ENCODE measurements around the gene SUN1. TPM values are rescaled to one million over a fixed set of nuclear protein-coding genes. Genes with fewer than 3 reads are reported as not detected.

SUN1 gene
- total RNA-seq, 1 donor from 2014 or later, result 99.9 TPM

DNA sequence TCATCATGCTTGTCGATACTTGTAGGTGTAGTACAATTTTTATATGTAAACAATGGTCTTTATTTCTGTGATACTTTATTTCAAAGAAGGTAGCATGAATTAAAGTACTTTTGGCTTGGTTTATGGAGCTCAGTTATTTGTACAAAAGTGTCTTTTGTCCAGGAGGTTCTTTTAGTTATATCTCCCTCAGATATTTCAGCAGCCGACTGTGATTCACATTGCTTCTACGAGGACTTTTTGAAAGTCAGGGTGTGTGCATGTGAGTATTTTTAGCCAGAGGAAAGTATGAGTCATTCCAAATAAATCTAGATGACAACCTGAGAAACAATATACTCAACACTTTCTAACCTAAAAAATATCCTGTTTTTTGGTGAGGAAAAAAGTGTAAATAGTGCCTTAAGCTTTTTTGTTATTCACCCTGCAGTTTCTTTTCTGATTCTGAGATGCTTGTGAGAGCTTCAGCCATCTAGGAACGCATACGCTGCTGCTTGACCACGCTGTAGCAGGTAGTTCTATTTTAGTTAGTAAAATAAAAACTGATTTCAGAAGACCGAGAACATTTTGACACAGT is 595 bp upstream of the SUN1 start:
- H3K27ac Mint-ChIP-seq (ENCODE audit: unreplicated experiment), result no peak overlapping the region
- TF ChIP-seq, protein P1, sequence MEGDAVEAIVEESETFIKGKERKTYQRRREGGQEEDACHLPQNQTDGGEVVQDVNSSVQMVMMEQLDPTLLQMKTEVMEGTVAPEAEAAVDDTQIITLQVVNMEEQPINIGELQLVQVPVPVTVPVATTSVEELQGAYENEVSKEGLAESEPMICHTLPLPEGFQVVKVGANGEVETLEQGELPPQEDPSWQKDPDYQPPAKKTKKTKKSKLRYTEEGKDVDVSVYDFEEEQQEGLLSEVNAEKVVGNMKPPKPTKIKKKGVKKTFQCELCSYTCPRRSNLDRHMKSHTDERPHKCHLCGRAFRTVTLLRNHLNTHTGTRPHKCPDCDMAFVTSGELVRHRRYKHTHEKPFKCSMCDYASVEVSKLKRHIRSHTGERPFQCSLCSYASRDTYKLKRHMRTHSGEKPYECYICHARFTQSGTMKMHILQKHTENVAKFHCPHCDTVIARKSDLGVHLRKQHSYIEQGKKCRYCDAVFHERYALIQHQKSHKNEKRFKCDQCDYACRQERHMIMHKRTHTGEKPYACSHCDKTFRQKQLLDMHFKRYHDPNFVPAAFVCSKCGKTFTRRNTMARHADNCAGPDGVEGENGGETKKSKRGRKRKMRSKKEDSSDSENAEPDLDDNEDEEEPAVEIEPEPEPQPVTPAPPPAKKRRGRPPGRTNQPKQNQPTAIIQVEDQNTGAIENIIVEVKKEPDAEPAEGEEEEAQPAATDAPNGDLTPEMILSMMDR (conservative IDR thresholded peaks at IDR 0.05), result no peak
- no peaks in the 10 kb centered on the region for H3K9me3 Mint-ChIP-seq
- DNase-seq (ENCODE audit: low read depth, low spot score), result no peak
- peaks cover 30% of the 10 kb centered on the region for H3K4me1 Mint-ChIP-seq
- H3K4me3 Mint-ChIP-seq, result no peak overlapping the region
- no peaks in the 10 kb centered on the region for H3K27me3 Mint-ChIP-seq (ENCODE audit: low read depth)
- peaks cover 2% of the 10 kb centered on the region for H3K36me3 Mint-ChIP-seq (ENCODE audit: low read depth)

DNA sequence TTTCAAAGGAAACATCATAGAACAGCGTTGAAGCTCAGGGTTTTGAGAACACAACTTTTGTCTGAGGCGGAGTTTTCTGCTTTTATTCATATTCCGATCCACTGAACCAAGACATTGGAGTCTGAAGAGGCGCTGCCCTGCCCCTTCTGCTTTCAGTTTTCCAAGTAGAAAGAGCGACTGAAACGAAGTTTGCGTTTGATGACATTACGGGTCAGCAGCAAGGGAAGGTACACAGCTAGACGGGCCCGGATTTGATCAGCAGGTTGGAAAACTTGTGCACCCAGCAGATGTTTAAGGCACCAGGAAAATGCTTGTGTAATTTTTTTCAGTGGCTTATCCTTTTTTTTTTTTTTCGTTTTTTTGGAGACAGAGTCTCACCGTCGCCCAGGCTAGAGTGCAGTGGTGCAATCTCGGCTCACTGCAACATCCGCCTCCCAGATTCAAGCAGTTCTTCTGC is 720 bp downstream of the SUN1 start:
- DNase-seq (ENCODE audit: low read depth, low spot score), result no peak
- no peak overlapping the region for H3K4me3 Mint-ChIP-seq
- H3K4me1 Mint-ChIP-seq, result peaks cover 31% of the 10 kb centered on the region
- H3K36me3 Mint-ChIP-seq (ENCODE audit: low read depth), result peaks cover 3% of the 10 kb centered on the region
- no peak overlapping the region for H3K27ac Mint-ChIP-seq (ENCODE audit: unreplicated experiment)
- H3K9me3 Mint-ChIP-seq, result no peaks in the 10 kb centered on the region
- TF ChIP-seq, protein P1 (conservative IDR thresholded peaks at IDR 0.05), result no peak
- no peaks in the 10 kb centered on the region for H3K27me3 Mint-ChIP-seq (ENCODE audit: low read depth)

DNA sequence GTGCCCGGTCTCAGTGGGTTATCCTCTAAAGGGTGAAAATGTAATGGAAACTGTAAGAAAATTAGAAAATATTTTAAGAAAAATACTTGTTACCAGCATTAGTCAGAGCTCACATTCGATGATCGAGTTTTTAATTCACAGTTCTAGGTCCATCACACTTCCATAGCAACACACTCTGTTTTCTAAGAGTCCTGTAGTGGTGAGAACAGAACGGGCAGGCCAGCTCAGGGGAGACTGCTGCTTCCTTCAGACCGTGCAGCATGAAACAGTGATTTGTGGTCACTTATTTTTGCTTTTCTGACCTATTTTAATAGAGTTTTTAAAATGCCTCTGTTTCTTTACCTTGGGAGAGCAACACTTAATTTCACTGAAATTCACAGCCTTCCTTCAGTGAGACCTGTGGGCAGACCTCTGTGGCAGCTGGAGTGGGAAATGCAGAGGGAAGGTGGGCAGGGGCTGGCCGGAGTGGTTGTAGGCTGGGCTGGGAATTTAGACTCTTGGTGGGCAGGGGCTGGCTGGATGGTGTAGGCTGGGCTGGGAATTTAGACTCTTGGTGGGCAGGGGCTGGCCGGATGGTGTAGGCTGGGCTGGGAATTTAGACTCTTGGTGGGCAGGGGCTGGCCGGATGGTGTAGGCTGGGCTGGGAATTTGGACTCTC is 1.5 kb downstream of the SUN1 start:
- Mint-ChIP-seq H3K9me3 (no peaks in the 10 kb centered on the region), H3K4me1 (peaks cover 31% of the 10 kb centered on the region), H3K27me3 (ENCODE audit: low read depth) (no peaks in the 10 kb centered on the region), H3K4me3 (no peak overlapping the region), H3K27ac (ENCODE audit: unreplicated experiment) (no peak overlapping the region), H3K36me3 (ENCODE audit: low read depth) (peaks cover 3% of the 10 kb centered on the region)
- TF ChIP-seq, protein P1 (conservative IDR thresholded peaks at IDR 0.05), result no peak
- DNase-seq (ENCODE audit: low read depth, low spot score), result no peak

DNA sequence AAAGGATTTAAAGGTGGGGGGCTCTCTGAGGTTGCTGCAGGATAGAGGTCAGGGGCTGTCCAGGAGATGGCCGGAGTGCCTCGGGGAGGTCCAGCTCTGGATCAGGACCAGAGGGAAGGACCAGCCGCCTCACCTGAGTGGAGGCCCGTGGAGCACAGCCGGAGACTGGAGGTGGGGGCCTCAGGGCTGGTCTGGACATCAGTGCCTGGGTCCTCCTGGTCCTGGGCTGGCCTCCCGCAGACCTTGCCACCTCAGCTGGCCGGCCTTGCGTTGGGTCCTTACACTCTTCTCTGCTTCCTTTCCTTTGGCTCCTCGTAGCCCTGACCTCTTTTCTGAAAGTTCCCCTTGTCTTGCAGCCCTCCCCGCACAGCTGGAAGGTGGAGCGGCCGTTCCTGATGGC is 2.0 kb downstream of the SUN1 start:
- Mint-ChIP-seq H3K9me3 (no peaks in the 10 kb centered on the region), H3K36me3 (ENCODE audit: low read depth) (peaks cover 5% of the 10 kb centered on the region), H3K27me3 (ENCODE audit: low read depth) (no peaks in the 10 kb centered on the region), H3K4me1 (peaks cover 25% of the 10 kb centered on the region), H3K4me3 (no peak overlapping the region), H3K27ac (ENCODE audit: unreplicated experiment) (no peak overlapping the region)
- TF ChIP-seq, protein P1 (conservative IDR thresholded peaks at IDR 0.05), result no peak
- no peak for DNase-seq (ENCODE audit: low read depth, low spot score)

DNA sequence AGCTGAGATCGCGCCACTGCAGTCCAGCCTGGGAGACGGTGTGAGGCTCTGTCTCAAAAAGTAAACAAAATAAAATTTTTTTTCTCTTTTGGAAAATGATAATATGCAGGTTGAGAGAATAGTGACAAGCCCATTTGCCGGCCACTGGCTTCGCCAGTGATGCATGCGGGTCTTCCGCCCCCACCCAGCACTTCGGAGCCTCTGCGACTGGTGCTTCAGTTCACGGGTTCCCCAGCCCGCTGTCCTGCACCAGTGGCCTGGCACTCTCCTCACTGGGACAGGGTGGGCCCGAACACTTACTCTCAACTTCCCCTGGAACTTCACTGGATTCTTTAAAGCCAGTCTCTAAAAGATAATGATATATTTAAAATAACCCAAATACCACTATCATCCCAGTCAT is 2.7 kb downstream of the SUN1 start:
- no peak for DNase-seq (ENCODE audit: low read depth, low spot score)
- TF ChIP-seq, protein P1 (conservative IDR thresholded peaks at IDR 0.05), result no peak
- Mint-ChIP-seq H3K4me3 (no peak overlapping the region), H3K27me3 (ENCODE audit: low read depth) (no peaks in the 10 kb centered on the region), H3K9me3 (no peaks in the 10 kb centered on the region), H3K36me3 (ENCODE audit: low read depth) (peaks cover 10% of the 10 kb centered on the region), H3K4me1 (peaks cover 25% of the 10 kb centered on the region), H3K27ac (ENCODE audit: unreplicated experiment) (no peak overlapping the region)
